Lung (tissue), 12 donors: Measurements from ENCODE around the gene HACE1. TPM values are rescaled to one million over a fixed set of nuclear protein-coding genes. Genes with fewer than 3 reads are reported as not detected.
"Not testable (repeated sequence)": the region's sequence is repeated elsewhere in the genome, so short reads cannot be mapped to it uniquely, and the experiment has no call there.

ENCODE experiments used
- ATAC-seq: fragments of 200-7000 bp; cut with Tn5 transposase; one replicate; pipeline ENCODE4 v1.9.1; 2020; ENCODE audit warnings: moderate number of reproducible peaks; ENCODE audit not compliant: insufficient read depth, low FRiP score
- DNase-seq, 3 donors: peaks; one replicate each; pipeline ENCODE4 v3.0.0-alpha.2; 2013 to 2017
- H3K27ac ChIP-seq, 2 donors: one replicate each; pipeline ENCODE4 v1.5.1; 2013; ENCODE audit warnings: mild to moderate bottlenecking in 2 of 2, moderate library complexity in 2 of 2, control low read depth in 1 of 2, inconsistent platforms in 1 of 2, low read depth in 1 of 2, low read length in 1 of 2
- H3K27me3 ChIP-seq, 3 donors: one replicate each; pipeline ENCODE4 v1.5.1; 2013; ENCODE audit warnings: low read length in 2 of 3; ENCODE audit not compliant: control insufficient read depth in 3 of 3, insufficient read depth in 3 of 3
- H3K36me3 ChIP-seq, 4 donors: one replicate each; pipeline ENCODE4 v1.5.1; 2013; ENCODE audit warnings: low read length in 4 of 4, mild to moderate bottlenecking in 1 of 4, moderate library complexity in 1 of 4; ENCODE audit not compliant: control insufficient read depth in 4 of 4, insufficient read depth in 4 of 4
- H3K4me1 ChIP-seq, 5 donors: one replicate each; pipeline ENCODE4 v1.5.1; 2013; ENCODE audit warnings: low read length in 5 of 5, mild to moderate bottlenecking in 2 of 5, moderate library complexity in 1 of 5; ENCODE audit not compliant: control insufficient read depth in 5 of 5, insufficient read depth in 5 of 5
- H3K4me3 ChIP-seq: one replicate; pipeline ENCODE4 v1.5.1; 2013; ENCODE audit warnings: mild to moderate bottlenecking, control low read depth, moderate library complexity
- H3K9ac ChIP-seq, 2 donors: one replicate each; pipeline ENCODE4 v1.5.1; 2013; ENCODE audit warnings: low read length in 2 of 2, control low read depth in 1 of 2; ENCODE audit not compliant: insufficient read depth in 1 of 2
- H3K9me3 ChIP-seq, 4 donors: one replicate each; pipeline ENCODE4 v1.5.1; 2013; ENCODE audit warnings: low read length in 3 of 4, mild to moderate bottlenecking in 1 of 4, moderate library complexity in 1 of 4; ENCODE audit not compliant: control insufficient read depth in 4 of 4, insufficient read depth in 3 of 4
- WGBS, 2 donors: extraction: QIAGEN DNeasy Blood & Tissue Kit; methylation state at CpG; one replicate each; pipeline ENCODE4 v1.1.7; 2013; 5-methylcytosine and 5-hydroxymethylcytosine counted together
- polyA plus RNA-seq, 2 donors: library from polyadenylated mRNA; stranded (reverse); fragments of 200-250 nt; gene quantifications; one replicate each; pipeline ENCODE4 v1.2.1, GENCODE V29; 2013
- total RNA-seq, 2 donors: library from RNA; depleted of rRNA in 1 of 2; stranded (reverse); fragments of >200 nt in 1 of 2; gene quantifications; one replicate each; pipeline ENCODE4 v1.2.1, GENCODE V29; 2014 to 2021
- TF ChIP-seq, protein P1 (sequence below): IDR thresholded peaks from 2 replicates; pipeline ENCODE4 v1.5.1; 2012; ENCODE audit warnings: mild to moderate bottlenecking; ENCODE audit errors: control extremely low read depth, extremely low read depth
- donor health status: control.
- donor health status: control.
- donor health status: Bipolar disorder and iron deficiency.
- donor health status: healthy.
- donor health status: DM: yes; HTN: yes; CAD: no.

The HACE1 gene
- total and polyA plus RNA-seq, 4 donors = 4.6 to 38.0 (median 9.4) TPM

DNA sequence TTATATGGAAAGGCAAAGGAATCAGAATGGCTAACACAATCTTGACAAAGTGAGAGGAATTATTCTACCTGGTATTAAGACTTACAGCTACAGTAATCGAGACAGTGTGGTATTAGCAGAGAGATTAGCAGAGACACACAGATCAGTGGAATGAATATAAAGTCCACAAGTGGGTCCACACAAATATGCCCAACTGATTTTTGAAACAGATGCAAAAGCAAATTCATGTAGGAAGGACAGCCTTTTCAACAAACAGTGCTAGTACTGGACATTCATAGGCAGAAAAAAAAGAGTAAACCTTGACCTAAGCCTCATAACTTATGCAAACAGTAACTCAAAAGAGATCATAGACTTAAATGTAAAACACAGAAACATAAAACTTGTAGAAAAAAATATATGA is 22.6 kb downstream of the HACE1 start:
- Histone ChIP-seq H3K4me1 (no peaks in the 10 kb centered on the region), H3K9ac (no peak overlapping the region), H3K36me3 (peaks cover 2 to 14% (median 7%) of the 10 kb centered on the region in 4 donors), H3K27ac (no peak overlapping the region), H3K9me3 (no peaks in the 10 kb centered on the region), H3K27me3 (no peaks in the 10 kb centered on the region), H3K4me3 (no peak overlapping the region)
- TF ChIP-seq, protein P1, sequence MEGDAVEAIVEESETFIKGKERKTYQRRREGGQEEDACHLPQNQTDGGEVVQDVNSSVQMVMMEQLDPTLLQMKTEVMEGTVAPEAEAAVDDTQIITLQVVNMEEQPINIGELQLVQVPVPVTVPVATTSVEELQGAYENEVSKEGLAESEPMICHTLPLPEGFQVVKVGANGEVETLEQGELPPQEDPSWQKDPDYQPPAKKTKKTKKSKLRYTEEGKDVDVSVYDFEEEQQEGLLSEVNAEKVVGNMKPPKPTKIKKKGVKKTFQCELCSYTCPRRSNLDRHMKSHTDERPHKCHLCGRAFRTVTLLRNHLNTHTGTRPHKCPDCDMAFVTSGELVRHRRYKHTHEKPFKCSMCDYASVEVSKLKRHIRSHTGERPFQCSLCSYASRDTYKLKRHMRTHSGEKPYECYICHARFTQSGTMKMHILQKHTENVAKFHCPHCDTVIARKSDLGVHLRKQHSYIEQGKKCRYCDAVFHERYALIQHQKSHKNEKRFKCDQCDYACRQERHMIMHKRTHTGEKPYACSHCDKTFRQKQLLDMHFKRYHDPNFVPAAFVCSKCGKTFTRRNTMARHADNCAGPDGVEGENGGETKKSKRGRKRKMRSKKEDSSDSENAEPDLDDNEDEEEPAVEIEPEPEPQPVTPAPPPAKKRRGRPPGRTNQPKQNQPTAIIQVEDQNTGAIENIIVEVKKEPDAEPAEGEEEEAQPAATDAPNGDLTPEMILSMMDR = no peak
- ATAC-seq (no peak), DNase-seq (no peak)
- 98 to 99% methylated on average over 1 of the region's 1 CpG for WGBS, 2 donors

DNA sequence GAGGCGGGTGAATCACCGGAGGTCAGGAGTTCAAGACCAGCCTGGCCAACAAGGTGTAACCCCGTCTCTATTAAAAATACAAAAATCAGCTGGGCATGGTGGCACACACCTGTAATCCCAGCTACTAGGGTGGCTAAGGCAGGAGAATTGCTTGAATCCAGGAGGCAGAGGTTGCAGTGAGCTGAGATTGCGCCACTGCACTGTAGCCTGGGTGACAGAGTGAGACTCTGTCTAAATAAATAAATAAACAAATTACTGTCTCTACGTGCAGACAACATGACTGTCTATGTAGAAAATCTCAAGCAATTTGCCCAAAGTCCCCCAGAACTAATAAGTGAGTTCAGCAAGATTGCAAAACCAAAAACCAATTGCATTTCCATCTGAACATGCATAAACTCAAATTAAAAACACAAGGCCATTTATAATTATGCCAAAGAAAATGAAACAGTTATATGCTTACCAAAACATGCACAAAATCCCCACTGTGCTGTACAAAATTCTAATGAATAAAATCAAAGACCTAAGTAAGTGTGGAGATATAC is 23.2 kb downstream of the HACE1 start:
- not testable (repeated sequence) for ATAC-seq, H3K27ac ChIP-seq, DNase-seq, H3K27me3 ChIP-seq, H3K9ac ChIP-seq, H3K9me3 ChIP-seq, H3K4me1 ChIP-seq, H3K4me3 ChIP-seq
- WGBS, 2 donors = 94 to 97% methylated on average over 5 of the region's 5 CpGs
- peaks cover 2 to 13% (median 7%) of the 10 kb centered on the region in 4 donors for H3K36me3 ChIP-seq

DNA sequence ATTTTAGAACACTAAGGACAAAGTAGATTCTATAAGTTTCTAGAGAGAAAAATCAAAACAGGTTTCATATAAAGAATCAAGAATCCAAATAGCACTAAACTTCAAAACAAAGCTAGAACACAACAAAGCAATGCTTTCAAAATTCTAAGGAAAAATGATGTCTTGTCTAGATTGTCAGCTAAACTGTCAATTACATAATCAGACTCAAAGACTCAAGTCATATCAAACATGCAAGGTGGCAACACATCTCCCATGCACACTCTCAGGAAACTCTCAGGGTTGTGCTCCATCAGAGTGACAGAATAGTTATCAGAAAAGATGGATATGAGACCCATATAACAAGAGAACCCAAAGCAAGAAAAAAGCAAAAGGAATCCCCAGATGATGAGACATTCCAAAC is 23.9 kb downstream of the HACE1 start:
- H3K36me3 ChIP-seq = peaks cover 2 to 13% (median 7%) of the 10 kb centered on the region in 4 donors
- ATAC-seq = no peak
- no peaks in the 10 kb centered on the region for H3K27me3 ChIP-seq
- H3K27ac ChIP-seq = no peak overlapping the region
- no peak overlapping the region for H3K9ac ChIP-seq
- no peaks in the 10 kb centered on the region for H3K9me3 ChIP-seq
- TF ChIP-seq, protein P1 = no peak
- no peak overlapping the region for H3K4me3 ChIP-seq
- H3K4me1 ChIP-seq = no peaks in the 10 kb centered on the region
- no peak for DNase-seq

DNA sequence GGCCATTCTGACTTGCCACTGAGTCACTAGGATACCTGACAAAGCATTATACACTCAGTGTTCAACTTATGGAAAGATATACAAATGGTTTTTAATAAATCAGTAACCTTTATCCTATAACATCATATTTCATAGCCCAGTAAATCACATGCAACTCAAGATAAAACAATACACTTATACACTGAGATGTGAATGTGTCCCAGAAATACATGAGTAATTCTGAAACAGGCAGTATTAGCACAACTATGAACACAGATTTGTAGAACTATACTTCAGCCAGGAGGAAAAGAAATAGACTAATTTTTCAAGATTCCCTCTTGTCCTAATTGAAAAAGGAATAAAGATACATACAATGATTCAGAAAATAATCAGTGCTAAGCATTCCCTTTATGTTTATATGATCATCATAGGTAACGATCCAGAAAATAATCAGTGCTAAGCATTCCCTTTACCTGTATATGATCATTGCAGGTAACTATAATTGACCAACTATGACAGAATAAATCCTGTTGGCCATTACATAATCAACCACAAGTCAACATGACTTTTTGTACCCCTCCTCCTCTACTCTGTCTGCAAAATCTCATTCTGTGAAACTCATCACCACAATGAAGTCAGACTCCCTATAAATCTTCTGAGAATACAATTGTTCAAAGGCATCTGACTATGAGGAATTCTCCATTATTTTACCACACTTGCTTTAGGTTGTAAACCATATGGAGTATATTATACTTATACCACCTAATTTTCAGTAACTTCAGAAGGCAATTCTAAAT is 30.3 kb downstream of the HACE1 start:
- TF ChIP-seq, protein P1 = no peak
- no peak for DNase-seq
- Histone ChIP-seq H3K27me3 (no peaks in the 10 kb centered on the region), H3K4me1 (no peaks in the 10 kb centered on the region), H3K36me3 (peaks cover 2 to 18% (median 7%) of the 10 kb centered on the region in 4 donors), H3K4me3 (no peak overlapping the region), H3K9me3 (peaks cover 0 to 2% (median 0%) of the 10 kb centered on the region in 4 donors), H3K27ac (no peak overlapping the region), H3K9ac (no peak overlapping the region)
- ATAC-seq = no peak
- 98 to 100% methylated on average over 1 of the region's 1 CpG for WGBS, 2 donors
